Measurements from ENCODE around the gene TSC22D1.
A peak's percentile ranks its signal among the peaks of the same experiment; 100 is the strongest.

TSC22D1 gene

DNA sequence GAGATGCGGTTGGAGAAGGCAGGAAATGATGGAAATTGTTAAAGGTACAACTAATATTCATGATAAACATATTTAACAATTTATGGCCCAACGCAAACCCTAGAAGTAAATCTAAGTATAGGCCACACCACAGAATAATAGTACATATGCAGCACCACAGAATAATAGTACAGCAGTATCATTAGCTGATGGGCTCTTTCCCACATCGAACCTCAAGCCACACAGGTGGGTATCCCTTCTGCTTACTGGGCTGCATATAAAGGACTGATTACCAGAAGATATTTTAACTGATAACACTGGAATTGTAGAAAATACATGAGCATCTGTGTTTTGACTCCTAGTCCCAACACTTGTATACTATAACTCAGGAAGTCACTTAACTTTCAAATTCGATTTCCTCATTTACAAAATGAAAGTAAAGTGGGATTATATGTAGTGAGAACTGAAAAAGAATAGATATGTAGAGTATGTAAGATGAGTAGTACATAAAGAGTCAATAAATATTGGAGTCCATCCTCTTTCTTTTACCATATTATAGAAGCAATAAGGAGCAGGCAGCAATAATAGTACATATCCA, 91.5 kb downstream of the TSC22D1 start:
- Histone ChIP-seq H3K9me3 (ENCODE audit: low read depth, low read length) (no peaks in the 10 kb centered on the region), H3K9ac (ENCODE audit: insufficient read length) (no peak overlapping the region), H3K27ac (no peak overlapping the region), H3K4me3 (no peak overlapping the region), H3K36me3 (ENCODE audit: insufficient read depth, low read length) (no peaks in the 10 kb centered on the region)
- no peak for TF ChIP-seq POLR2AphosphoS5 (IDR thresholded peaks at IDR 0.05; ENCODE audit: borderline replicate concordance, low read depth, low read length)
- TF ChIP-seq EZH2 (IDR thresholded peaks at IDR 0.05): no peak
- TF ChIP-seq FOXP2 (optimal IDR thresholded peaks at IDR 0.05; ENCODE audit: control extremely low read depth, extremely low read length, insufficient read depth): no peak
- DNase-seq (ENCODE audit: low read depth, low spot score): no peak

DNA sequence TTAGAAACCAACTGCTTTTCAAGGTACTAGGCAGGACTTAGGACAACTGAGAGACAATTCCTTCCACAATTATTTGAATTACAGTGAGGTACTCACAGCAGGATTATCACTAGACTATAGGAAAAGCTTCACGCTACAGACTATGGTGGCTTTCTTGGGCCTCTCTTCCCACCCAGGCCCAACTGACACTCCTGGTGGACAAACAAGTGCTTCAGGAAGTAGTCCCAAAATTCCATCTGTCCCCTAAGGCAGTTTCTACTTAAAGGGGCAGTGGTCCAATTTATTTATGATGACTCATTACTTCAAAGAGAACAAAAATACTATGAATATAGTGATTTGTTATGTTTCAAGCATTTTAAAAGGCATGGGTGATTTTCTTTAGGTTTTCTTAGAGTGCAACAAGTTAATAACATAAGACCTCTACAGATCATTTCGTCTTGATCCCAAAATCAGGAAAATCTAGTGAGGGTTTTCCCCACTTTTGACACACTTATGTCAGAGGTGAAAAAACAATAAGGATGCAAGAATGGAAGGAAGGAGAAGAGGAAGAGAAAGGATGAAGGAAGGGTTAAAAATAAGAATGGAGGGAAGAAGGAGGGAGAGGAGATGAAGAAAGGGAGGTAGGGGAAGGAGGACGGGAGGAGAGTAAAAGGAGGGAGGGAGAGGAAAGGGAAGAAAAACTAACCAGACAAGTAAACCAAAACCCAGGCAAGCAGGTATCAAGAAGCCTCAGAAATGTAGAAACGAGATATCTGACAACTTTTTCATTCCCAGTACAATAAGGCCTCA, 101.8 kb downstream of the TSC22D1 start:
- Histone ChIP-seq H3K36me3 (ENCODE audit: insufficient read depth, low read length) (no peaks in the 10 kb centered on the region), H3K4me3 (no peak overlapping the region), H3K9ac (ENCODE audit: insufficient read length) (peak overlapping the region; percentile 29), H3K27ac (peak overlapping the region; percentile 4; the same call in 1 of the 2 replicates), H3K9me3 (ENCODE audit: low read depth, low read length) (no peaks in the 10 kb centered on the region)
- TF ChIP-seq EZH2 (IDR thresholded peaks at IDR 0.05): no peak
- TF ChIP-seq POLR2AphosphoS5 (IDR thresholded peaks at IDR 0.05; ENCODE audit: borderline replicate concordance, low read depth, low read length): no peak
- TF ChIP-seq FOXP2 (optimal IDR thresholded peaks at IDR 0.05; ENCODE audit: control extremely low read depth, extremely low read length, insufficient read depth): no peak
- no peak for DNase-seq (ENCODE audit: low read depth, low spot score)

DNA sequence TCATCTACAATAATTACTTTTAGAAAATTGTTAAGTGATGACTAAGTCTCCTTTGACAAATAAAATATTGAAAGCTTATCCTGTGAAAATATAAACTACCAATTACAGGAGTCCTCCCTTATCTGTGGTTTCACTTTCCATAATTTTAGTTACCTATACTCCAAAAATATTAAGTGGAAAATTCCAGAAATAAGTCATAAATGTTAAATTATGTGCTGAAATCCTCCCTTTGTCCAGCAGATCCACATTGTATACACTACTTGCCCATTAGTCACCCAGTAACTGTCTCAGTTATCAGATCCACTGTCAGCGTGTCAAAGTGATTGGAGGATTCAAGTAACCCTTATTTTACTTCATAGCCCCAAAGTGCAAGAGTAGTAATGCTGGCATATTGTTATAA, 104.4 kb downstream of the TSC22D1 start:
- H3K9ac ChIP-seq (ENCODE audit: insufficient read length): no peak overlapping the region
- no peak overlapping the region for H3K4me3 ChIP-seq
- H3K36me3 ChIP-seq (ENCODE audit: insufficient read depth, low read length): no peaks in the 10 kb centered on the region
- no peaks in the 10 kb centered on the region for H3K9me3 ChIP-seq (ENCODE audit: low read depth, low read length)
- TF ChIP-seq FOXP2 (optimal IDR thresholded peaks at IDR 0.05; ENCODE audit: control extremely low read depth, extremely low read length, insufficient read depth) (no peak), EZH2 (IDR thresholded peaks at IDR 0.05) (no peak), POLR2AphosphoS5 (IDR thresholded peaks at IDR 0.05; ENCODE audit: borderline replicate concordance, low read depth, low read length) (no peak)
- DNase-seq (ENCODE audit: low read depth, low spot score): no peak
- no peak overlapping the region for H3K27ac ChIP-seq

DNA sequence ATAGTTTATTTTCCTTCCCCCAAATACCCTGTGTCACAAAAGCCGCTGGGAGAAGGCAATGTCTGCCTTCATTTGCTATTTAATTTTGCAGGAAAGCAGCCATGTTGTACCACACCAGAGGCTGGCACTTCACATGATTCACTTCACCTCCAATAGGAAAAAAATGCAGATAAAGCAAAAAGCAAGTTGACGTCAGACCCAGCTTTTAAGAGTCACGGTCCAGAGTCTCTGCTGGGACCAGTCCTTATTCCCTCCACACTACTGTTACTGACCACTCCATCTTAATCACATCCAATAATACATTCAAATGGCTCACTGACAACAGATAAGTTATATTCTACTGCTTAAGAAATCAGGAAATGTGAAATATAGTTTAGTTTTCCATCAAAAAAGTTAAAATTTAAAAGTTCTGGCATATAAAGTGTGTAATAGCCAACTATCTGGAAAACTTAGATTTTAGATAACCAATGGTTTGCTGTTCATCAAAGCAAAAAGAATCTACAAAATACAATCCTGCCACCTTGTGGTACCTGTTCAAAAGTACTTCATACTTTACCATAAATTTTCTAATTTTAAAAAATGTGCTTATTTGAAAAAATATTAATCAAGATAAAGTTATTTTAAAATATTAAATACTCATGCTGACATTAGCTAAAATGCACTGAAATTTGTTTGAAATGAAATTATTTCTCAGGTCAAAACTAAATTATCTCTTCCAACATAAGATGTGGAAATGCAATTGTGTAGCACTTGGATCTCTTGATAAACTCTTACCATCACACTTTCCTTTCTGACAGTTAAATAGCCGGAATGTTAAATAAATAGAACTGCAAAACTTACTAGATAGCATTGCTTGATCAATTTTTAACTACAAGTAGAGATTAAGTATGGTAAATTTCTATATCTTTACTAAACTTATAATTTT, 105.2 kb downstream of the TSC22D1 start:
- Histone ChIP-seq H3K27ac (no peak overlapping the region), H3K4me3 (no peak overlapping the region), H3K9ac (ENCODE audit: insufficient read length) (no peak overlapping the region), H3K9me3 (ENCODE audit: low read depth, low read length) (no peaks in the 10 kb centered on the region), H3K36me3 (ENCODE audit: insufficient read depth, low read length) (no peaks in the 10 kb centered on the region)
- peak; percentile 24 for DNase-seq (ENCODE audit: low read depth, low spot score)
- TF ChIP-seq FOXP2 (optimal IDR thresholded peaks at IDR 0.05; ENCODE audit: control extremely low read depth, extremely low read length, insufficient read depth) (no peak), EZH2 (IDR thresholded peaks at IDR 0.05) (no peak), POLR2AphosphoS5 (IDR thresholded peaks at IDR 0.05; ENCODE audit: borderline replicate concordance, low read depth, low read length) (no peak)

DNA sequence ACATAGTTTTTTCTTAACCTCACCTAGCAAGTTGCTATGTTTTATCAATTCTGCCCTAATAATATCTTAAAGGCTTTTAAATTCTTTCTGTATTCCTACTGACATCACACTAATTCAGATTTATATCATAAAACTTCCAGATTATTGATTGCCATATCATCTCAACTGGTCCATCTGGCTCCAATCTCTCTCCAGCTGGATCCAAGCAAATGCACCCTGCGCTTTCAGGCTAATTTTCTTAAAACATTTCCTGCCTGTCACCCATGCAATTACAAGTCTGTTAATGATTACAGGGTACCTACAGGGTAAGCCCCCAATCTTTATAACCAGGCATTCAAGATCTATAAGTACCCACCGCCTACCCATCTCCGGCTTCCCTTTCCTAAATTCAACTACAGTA, 107.3 kb downstream of the TSC22D1 start:
- H3K4me3 ChIP-seq: no peak overlapping the region

DNA sequence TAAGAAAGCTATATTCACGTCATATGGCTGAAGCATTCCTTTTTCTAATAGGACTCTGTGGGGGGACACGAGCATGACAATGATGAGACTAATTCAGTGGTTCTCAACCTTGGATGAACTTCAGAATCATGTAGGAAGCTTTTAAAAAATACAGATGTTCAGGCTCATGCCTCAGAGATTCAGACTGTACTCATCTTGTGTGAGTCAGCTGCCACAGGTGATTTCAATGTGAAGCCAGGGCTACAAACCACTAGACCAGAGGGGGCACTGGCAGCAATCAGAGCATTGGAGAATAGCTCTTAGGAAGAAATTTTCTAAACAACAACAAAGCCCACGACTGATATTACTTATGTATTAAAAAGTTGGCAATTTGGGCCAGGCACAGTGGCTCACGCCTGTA, 110.8 kb downstream of the TSC22D1 start:
- Histone ChIP-seq H3K9ac (ENCODE audit: insufficient read length) (no peak overlapping the region), H3K4me3 (no peak overlapping the region), H3K27ac (no peak overlapping the region), H3K9me3 (ENCODE audit: low read depth, low read length) (no peaks in the 10 kb centered on the region), H3K36me3 (ENCODE audit: insufficient read depth, low read length) (no peaks in the 10 kb centered on the region)
- TF ChIP-seq FOXP2 (optimal IDR thresholded peaks at IDR 0.05; ENCODE audit: control extremely low read depth, extremely low read length, insufficient read depth): no peak
- no peak for TF ChIP-seq POLR2AphosphoS5 (IDR thresholded peaks at IDR 0.05; ENCODE audit: borderline replicate concordance, low read depth, low read length)
- no peak for TF ChIP-seq EZH2 (IDR thresholded peaks at IDR 0.05)
- DNase-seq (ENCODE audit: low read depth, low spot score): no peak

More for the DNA sequence above, 107.3 kb downstream of the TSC22D1 start:
- Histone ChIP-seq H3K27ac (no peak overlapping the region), H3K9ac (ENCODE audit: insufficient read length) (no peak overlapping the region), H3K36me3 (ENCODE audit: insufficient read depth, low read length) (no peaks in the 10 kb centered on the region), H3K9me3 (ENCODE audit: low read depth, low read length) (no peaks in the 10 kb centered on the region)
- TF ChIP-seq POLR2AphosphoS5 (IDR thresholded peaks at IDR 0.05; ENCODE audit: borderline replicate concordance, low read depth, low read length) (no peak), FOXP2 (optimal IDR thresholded peaks at IDR 0.05; ENCODE audit: control extremely low read depth, extremely low read length, insufficient read depth) (no peak), EZH2 (IDR thresholded peaks at IDR 0.05) (no peak)
- no peak for DNase-seq (ENCODE audit: low read depth, low spot score)

DNA sequence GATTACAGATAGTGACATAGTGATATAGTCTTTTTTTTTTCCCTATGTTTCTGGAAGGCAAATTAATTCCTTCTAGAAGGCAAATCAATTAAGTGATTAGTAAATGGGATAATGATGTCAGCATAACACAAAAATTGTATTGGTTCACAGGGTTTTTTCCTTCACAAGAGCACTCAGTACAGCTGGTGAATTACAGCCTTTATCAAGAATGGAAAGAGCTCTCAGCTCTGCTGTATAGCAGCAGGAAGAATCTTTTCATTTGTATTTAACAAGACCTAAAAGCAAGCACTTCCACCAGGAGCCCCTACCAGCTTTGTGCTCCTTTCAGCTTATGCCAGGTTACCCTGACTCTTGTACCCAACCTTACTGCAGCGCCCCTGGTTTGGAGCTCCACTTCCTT, 111.7 kb downstream of the TSC22D1 start:
- Histone ChIP-seq H3K27ac (no peak overlapping the region), H3K9ac (ENCODE audit: insufficient read length) (no peak overlapping the region)
- no peak for TF ChIP-seq EZH2 (IDR thresholded peaks at IDR 0.05)
- TF ChIP-seq POLR2AphosphoS5 (IDR thresholded peaks at IDR 0.05; ENCODE audit: borderline replicate concordance, low read depth, low read length): no peak
- no peak for TF ChIP-seq FOXP2 (optimal IDR thresholded peaks at IDR 0.05; ENCODE audit: control extremely low read depth, extremely low read length, insufficient read depth)

DNA sequence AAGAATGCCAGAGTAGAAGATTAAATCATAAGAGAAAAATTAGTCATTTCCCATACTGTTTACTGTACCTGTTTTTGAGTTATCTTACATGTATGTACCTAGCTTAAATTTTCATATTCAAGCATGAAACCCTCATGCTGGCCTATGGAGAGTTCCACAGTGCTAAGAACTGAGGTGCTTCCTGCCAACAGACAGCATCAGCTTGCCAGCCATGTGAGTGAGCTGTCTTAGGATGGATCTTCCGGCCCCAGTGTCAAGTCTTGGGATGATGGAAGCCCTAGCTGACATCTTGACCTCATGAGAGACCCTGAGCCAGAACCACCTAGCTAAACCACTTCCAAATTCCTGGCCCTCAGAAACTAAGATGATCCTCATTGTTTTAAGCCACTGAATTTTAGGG, 112.4 kb downstream of the TSC22D1 start:
- no peaks in the 10 kb centered on the region for H3K9me3 ChIP-seq (ENCODE audit: low read depth, low read length)
- H3K27ac ChIP-seq: no peak overlapping the region
- no peak overlapping the region for H3K9ac ChIP-seq (ENCODE audit: insufficient read length)
- H3K36me3 ChIP-seq (ENCODE audit: insufficient read depth, low read length): no peaks in the 10 kb centered on the region
- no peak overlapping the region for H3K4me3 ChIP-seq
- TF ChIP-seq POLR2AphosphoS5 (IDR thresholded peaks at IDR 0.05; ENCODE audit: borderline replicate concordance, low read depth, low read length): no peak
- no peak for TF ChIP-seq FOXP2 (optimal IDR thresholded peaks at IDR 0.05; ENCODE audit: control extremely low read depth, extremely low read length, insufficient read depth)
- no peak for DNase-seq (ENCODE audit: low read depth, low spot score)

More for the DNA sequence above, 111.7 kb downstream of the TSC22D1 start:
- Histone ChIP-seq H3K9me3 (ENCODE audit: low read depth, low read length) (no peaks in the 10 kb centered on the region), H3K4me3 (no peak overlapping the region), H3K36me3 (ENCODE audit: insufficient read depth, low read length) (no peaks in the 10 kb centered on the region)
- no peak for DNase-seq (ENCODE audit: low read depth, low spot score)
